Measurements from ENCODE around the gene PDP2. TPM values are rescaled to one million over a fixed set of nuclear protein-coding genes. Genes with fewer than 3 reads are reported as not detected.

PDP2 gene
- total RNA-seq, 1 donor from 2014 or later = 9.0 TPM

DNA sequence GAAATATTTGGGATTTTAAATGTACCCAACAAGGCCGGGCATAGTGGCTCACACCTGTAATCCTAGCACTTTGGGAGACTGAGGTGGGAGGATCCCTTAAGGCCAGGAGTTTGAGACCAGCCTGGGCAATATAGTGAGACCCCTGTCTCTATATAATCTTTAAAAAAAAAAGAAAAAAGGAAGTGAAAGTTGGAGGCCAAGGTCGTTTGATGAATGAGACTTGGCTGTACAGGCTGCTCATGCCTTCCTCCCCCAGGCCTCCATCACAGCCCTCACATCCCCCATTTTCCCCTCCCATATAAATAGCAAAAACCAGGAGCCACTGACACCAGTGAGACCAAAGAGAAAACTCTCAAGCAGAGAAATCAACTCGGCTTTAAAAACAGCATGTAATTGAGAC is 39.4 kb upstream of the PDP2 start:
- Mint-ChIP-seq H3K4me1 (ENCODE audit: low read depth) (peaks cover 22% of the 10 kb centered on the region), H3K36me3 (ENCODE audit: low read depth) (peaks cover 14% of the 10 kb centered on the region), H3K4me3 (ENCODE audit: unreplicated experiment) (no peak overlapping the region), H3K27ac (ENCODE audit: unreplicated experiment) (no peak overlapping the region), H3K9me3 (ENCODE audit: low read depth) (peaks cover 9% of the 10 kb centered on the region), H3K27me3 (ENCODE audit: low read depth) (peaks cover 36% of the 10 kb centered on the region)
- DNase-seq (ENCODE audit: low spot score) = no peak
- TF ChIP-seq, protein P1, sequence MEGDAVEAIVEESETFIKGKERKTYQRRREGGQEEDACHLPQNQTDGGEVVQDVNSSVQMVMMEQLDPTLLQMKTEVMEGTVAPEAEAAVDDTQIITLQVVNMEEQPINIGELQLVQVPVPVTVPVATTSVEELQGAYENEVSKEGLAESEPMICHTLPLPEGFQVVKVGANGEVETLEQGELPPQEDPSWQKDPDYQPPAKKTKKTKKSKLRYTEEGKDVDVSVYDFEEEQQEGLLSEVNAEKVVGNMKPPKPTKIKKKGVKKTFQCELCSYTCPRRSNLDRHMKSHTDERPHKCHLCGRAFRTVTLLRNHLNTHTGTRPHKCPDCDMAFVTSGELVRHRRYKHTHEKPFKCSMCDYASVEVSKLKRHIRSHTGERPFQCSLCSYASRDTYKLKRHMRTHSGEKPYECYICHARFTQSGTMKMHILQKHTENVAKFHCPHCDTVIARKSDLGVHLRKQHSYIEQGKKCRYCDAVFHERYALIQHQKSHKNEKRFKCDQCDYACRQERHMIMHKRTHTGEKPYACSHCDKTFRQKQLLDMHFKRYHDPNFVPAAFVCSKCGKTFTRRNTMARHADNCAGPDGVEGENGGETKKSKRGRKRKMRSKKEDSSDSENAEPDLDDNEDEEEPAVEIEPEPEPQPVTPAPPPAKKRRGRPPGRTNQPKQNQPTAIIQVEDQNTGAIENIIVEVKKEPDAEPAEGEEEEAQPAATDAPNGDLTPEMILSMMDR (IDR thresholded peaks at IDR 0.05) = no peak

DNA sequence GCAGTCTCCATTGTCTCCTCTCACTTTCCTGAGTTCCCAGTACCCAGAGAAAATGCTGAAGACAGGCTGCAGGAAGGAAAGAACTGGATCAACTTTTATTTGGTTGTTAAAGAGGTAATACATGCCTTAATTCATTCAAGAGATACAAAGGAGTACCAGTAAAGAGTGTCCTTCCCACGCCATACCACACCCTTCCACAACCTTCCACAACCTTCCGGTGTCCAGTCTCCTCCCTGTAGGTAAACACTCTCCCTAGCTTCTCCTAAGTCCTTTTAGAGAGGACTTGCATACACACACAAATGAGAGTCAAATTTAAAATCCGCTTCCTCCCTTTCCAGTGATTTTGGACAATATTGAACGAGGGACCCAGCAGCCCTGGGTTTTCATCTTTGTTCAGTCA is 38.9 kb upstream of the PDP2 start:
- H3K36me3 Mint-ChIP-seq (ENCODE audit: low read depth) = peaks cover 14% of the 10 kb centered on the region
- no peak overlapping the region for H3K27ac Mint-ChIP-seq (ENCODE audit: unreplicated experiment)
- DNase-seq (ENCODE audit: low spot score) = no peak
- no peak overlapping the region for H3K4me3 Mint-ChIP-seq (ENCODE audit: unreplicated experiment)
- TF ChIP-seq, protein P1 (IDR thresholded peaks at IDR 0.05) = no peak
- H3K4me1 Mint-ChIP-seq (ENCODE audit: low read depth) = peaks cover 25% of the 10 kb centered on the region
- peaks cover 9% of the 10 kb centered on the region for H3K9me3 Mint-ChIP-seq (ENCODE audit: low read depth)
- H3K27me3 Mint-ChIP-seq (ENCODE audit: low read depth) = peaks cover 40% of the 10 kb centered on the region

DNA sequence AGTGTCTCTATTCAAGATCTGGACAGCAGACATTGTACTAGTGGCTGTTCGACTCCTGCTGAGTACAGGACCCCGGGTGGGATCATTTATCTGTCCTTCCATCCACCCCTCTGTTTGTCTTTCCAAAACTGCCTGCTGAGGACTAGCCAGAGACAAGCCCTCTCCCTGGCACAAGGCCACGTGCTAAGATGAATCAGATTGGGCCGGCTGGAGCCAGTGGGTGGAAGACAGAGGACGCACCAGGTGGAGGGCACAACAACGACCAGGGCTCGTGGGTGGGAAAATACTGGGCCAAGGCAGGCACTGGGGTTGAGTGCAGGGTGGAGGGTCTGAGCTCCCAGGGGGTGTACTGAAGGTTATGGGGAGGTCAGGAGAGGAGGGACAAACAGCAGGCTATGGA is 37.5 kb upstream of the PDP2 start:
- H3K9me3 Mint-ChIP-seq (ENCODE audit: low read depth) = peaks cover 9% of the 10 kb centered on the region
- TF ChIP-seq, protein P1 (IDR thresholded peaks at IDR 0.05) = no peak
- H3K4me1 Mint-ChIP-seq (ENCODE audit: low read depth) = peaks cover 25% of the 10 kb centered on the region
- peak overlapping the region; percentile 36 for H3K27ac Mint-ChIP-seq (ENCODE audit: unreplicated experiment)
- H3K4me3 Mint-ChIP-seq (ENCODE audit: unreplicated experiment) = no peak overlapping the region
- H3K36me3 Mint-ChIP-seq (ENCODE audit: low read depth) = peaks cover 14% of the 10 kb centered on the region
- DNase-seq (ENCODE audit: low spot score) = no peak
- H3K27me3 Mint-ChIP-seq (ENCODE audit: low read depth) = peaks cover 39% of the 10 kb centered on the region

DNA sequence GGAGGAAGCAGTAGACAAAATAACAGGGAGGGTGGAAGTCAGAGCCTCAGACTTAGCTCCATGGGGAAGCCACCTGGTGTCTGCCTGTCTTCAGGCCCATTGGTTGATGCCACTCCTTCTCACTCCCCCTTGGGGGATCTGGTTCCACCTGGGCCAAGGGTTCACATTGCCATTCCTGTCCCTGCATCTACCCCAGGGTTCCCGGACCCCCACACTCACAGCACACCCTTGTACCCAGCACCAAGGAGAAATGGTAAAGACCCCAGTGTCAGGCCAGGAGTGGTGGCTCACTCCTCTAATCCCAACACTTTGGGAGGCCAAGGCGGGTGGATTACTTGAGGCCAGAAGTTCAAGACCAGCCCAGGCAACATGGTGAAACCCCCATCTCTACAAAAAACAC is 37.1 kb upstream of the PDP2 start:
- no peak for DNase-seq (ENCODE audit: low spot score)
- Mint-ChIP-seq H3K9me3 (ENCODE audit: low read depth) (peaks cover 7% of the 10 kb centered on the region), H3K4me1 (ENCODE audit: low read depth) (peaks cover 25% of the 10 kb centered on the region), H3K36me3 (ENCODE audit: low read depth) (peaks cover 13% of the 10 kb centered on the region), H3K4me3 (ENCODE audit: unreplicated experiment) (peak overlapping the region; percentile 16), H3K27me3 (ENCODE audit: low read depth) (peaks cover 37% of the 10 kb centered on the region), H3K27ac (ENCODE audit: unreplicated experiment) (no peak overlapping the region)
- TF ChIP-seq, protein P1 (IDR thresholded peaks at IDR 0.05) = no peak

DNA sequence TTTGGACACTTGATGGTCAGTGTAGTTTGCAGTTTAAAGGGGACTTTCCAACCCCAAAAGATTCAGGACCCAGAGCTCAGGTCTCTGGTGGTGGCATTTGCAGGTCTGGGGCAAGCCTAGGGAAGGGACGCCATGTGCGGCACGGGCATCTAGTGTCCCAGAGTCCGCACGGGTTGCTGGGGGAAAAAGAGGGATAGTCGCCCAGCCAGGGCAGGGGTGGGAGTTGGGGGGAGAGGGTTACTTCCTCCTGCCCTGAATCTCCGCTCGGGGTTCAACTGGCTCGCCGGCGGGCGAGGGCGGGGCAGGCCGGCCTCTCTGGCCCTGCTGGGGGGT is 36.3 kb upstream of the PDP2 start:
- Mint-ChIP-seq H3K4me1 (ENCODE audit: low read depth) (peaks cover 25% of the 10 kb centered on the region), H3K27ac (ENCODE audit: unreplicated experiment) (no peak overlapping the region), H3K4me3 (ENCODE audit: unreplicated experiment) (peak overlapping the region; percentile 65), H3K9me3 (ENCODE audit: low read depth) (no peaks in the 10 kb centered on the region), H3K36me3 (ENCODE audit: low read depth) (peaks cover 6% of the 10 kb centered on the region), H3K27me3 (ENCODE audit: low read depth) (peaks cover 30% of the 10 kb centered on the region)
- TF ChIP-seq, protein P1 (IDR thresholded peaks at IDR 0.05) = no peak
- DNase-seq (ENCODE audit: low spot score) = no peak
